Astrocyte of the hippocampus (primary cell): ENCODE data around the gene SIT1.

ENCODE experiments used
- DNase-seq: peaks from one replicate; pipeline ENCODE4 v3.0.0; 2011; ENCODE audit warnings: low read depth, low spot score

SIT1 gene

GRCh38 chr9:35650341-35651158 lies at the start of gene SIT1:
TSS of gene SIT1 (minus strand) at chr9:35650931. CDS start at chr9:35650853, 78 bp downstream.
- no peak for DNase-seq

GRCh38 chr9:35700031-35700430 lies 49.3 kb upstream of the SIT1 start:
- DNase-seq, result no peak

GRCh38 chr9:35698231-35698630 lies 47.5 kb upstream of the SIT1 start:
- no peak for DNase-seq

- no peak for DNase-seq
These were observed 46.8 kb upstream of the SIT1 start for GRCh38 chr9:35697486-35697885.

- peak; percentile 67 for DNase-seq
These were observed 45.9 kb upstream of the SIT1 start for GRCh38 chr9:35696520-35697215.

GRCh38 chr9:35695943-35696401 lies 45.2 kb upstream of the SIT1 start:
- DNase-seq, result no peak

GRCh38 chr9:35691757-35692301 lies 41.1 kb upstream of the SIT1 start:
- no peak for DNase-seq

- DNase-seq, result no peak
These were observed 40.6 kb upstream of the SIT1 start for GRCh38 chr9:35691334-35691650.

GRCh38 chr9:35690614-35691333 lies 40.0 kb upstream of the SIT1 start:
- DNase-seq, result peak; percentile 94

- no peak for DNase-seq
These were observed 39.5 kb upstream of the SIT1 start for GRCh38 chr9:35690294-35690613.

GRCh38 chr9:35689542-35690293 lies 39.0 kb upstream of the SIT1 start, which contains the start of gene TPM2:
TSS of gene TPM2 (minus strand) at chr9:35689925. CDS start at chr9:35689817, 108 bp downstream.
- DNase-seq, result peak; percentile 97

- peak; percentile 67 for DNase-seq
These were observed 38.1 kb upstream of the SIT1 start for GRCh38 chr9:35688558-35689541.

- no peak for DNase-seq
These were observed 37.3 kb upstream of the SIT1 start for GRCh38 chr9:35687972-35688557.

GRCh38 chr9:35687306-35687705 lies 36.6 kb upstream of the SIT1 start:
- no peak for DNase-seq

GRCh38 chr9:35686222-35687203 lies 35.8 kb upstream of the SIT1 start:
- peak; percentile 59 for DNase-seq

- DNase-seq, result no peak
These were observed 34.8 kb upstream of the SIT1 start for GRCh38 chr9:35685506-35685905.

GRCh38 chr9:35684921-35685320 lies 34.2 kb upstream of the SIT1 start:
- no peak for DNase-seq

GRCh38 chr9:35683323-35683722 lies 32.6 kb upstream of the SIT1 start:
- no peak for DNase-seq
